Hepatocyte (in vitro differentiated cells): ENCODE measurements around the gene KCNG4.

ENCODE experiments used
- EZH2 ChIP-seq: fragments of 200-600 bp; sonication (generic); IDR thresholded peaks from 2 replicates; pipeline ENCODE4 v1.6.1; 2016; ENCODE audit warnings: antibody characterized with exemption, mild to moderate bottlenecking, borderline replicate concordance
- TF ChIP-seq, protein P1 (sequence below): fragments of 200-600 bp; sonication (generic); IDR thresholded peaks from 2 replicates; pipeline ENCODE4 v1.5.1; 2016; ENCODE audit warnings: antibody characterized with exemption, mild to moderate bottlenecking; ENCODE audit not compliant: poor library complexity

DNA sequence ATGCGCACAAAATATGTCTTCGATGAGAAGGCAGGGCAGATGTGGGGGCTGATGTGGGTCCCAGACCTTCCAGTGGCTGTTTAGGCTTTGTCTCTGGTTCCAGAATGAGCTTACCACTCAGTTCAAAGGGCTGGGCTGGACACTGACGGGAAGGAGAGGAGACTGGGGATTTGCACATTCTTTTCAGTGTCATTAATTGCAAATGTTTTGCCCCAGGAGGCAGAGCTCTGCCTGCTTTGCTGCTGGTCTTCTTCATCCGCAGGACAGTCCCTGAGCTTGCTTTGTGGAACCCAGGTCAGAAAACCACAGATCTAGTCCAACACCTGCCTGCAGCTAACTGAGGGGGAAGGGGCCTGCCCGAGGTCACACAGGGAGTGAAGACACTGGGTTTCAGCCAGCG lies 20.9 kb downstream of the KCNG4 start:
- TF ChIP-seq, protein P1, sequence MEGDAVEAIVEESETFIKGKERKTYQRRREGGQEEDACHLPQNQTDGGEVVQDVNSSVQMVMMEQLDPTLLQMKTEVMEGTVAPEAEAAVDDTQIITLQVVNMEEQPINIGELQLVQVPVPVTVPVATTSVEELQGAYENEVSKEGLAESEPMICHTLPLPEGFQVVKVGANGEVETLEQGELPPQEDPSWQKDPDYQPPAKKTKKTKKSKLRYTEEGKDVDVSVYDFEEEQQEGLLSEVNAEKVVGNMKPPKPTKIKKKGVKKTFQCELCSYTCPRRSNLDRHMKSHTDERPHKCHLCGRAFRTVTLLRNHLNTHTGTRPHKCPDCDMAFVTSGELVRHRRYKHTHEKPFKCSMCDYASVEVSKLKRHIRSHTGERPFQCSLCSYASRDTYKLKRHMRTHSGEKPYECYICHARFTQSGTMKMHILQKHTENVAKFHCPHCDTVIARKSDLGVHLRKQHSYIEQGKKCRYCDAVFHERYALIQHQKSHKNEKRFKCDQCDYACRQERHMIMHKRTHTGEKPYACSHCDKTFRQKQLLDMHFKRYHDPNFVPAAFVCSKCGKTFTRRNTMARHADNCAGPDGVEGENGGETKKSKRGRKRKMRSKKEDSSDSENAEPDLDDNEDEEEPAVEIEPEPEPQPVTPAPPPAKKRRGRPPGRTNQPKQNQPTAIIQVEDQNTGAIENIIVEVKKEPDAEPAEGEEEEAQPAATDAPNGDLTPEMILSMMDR: no peak
- TF ChIP-seq EZH2: no peak
